Measurements from ENCODE around the gene GATA6. TPM values are rescaled to one million over a fixed set of nuclear protein-coding genes. Genes with fewer than 3 reads are reported as not detected.

Gene GATA6
- polyA plus RNA-seq, 1 of the 3 experiments (the other 2 are of a cell fraction), result not detected

- Histone ChIP-seq H3K27ac (ENCODE audit: low read depth in 2 of 2, low read length in 1 of 2) (no peak overlapping the region), H3K9me2 (no peaks in the 10 kb centered on the region), H4K20me1 (ENCODE audit: insufficient read depth) (no peaks in the 10 kb centered on the region), H3K4me2 (no peak overlapping the region), H3K79me2 (ENCODE audit: insufficient read depth) (no peaks in the 10 kb centered on the region), H3K9me3 (no peaks in the 10 kb centered on the region), H3K9ac (no peak overlapping the region), H2AFZ (ENCODE audit: low read depth) (no peak overlapping the region), H3F3A (replicated peaks; ENCODE audit: insufficient read depth) (no peaks in the 10 kb centered on the region), H3K4me1 (ENCODE audit: control insufficient read depth in 1 of 2, insufficient read depth in 2 of 2, low read depth in 1 of 2, low read length in 1 of 2) (no peaks in the 10 kb centered on the region), H3K4me3 (ENCODE audit: low read depth in 2 of 2, low read length in 1 of 2) (no peak overlapping the region), H3K36me3 (replicated peaks in 1 of 2; ENCODE audit: control insufficient read depth in 1 of 2, insufficient read depth in 2 of 2, low read length in 1 of 2) (no peaks in the 10 kb centered on the region), H3K27me3 (ENCODE audit: insufficient read depth) (peaks cover 64% of the 10 kb centered on the region)
- DNase-seq, result no peak
- POLR2A ChIA-PET, result no interaction called here
- TF ChIP-seq USF1 (IDR thresholded peaks at IDR 0.05; ENCODE audit: borderline replicate concordance, low read depth), result no peak
- TF ChIP-seq JUND (IDR thresholded peaks at IDR 0.05), result no peak
- TF ChIP-seq CTCF (IDR thresholded peaks at IDR 0.05), result no peak
- no peak for TF ChIP-seq MXI1 (IDR thresholded peaks at IDR 0.05; ENCODE audit: low read depth, low read length)
- TF ChIP-seq RXRA (IDR thresholded peaks at IDR 0.05; ENCODE audit: borderline replicate concordance, low read depth), result no peak
- no peak for TF ChIP-seq FOSL2 (IDR thresholded peaks at IDR 0.05; ENCODE audit: borderline replicate concordance, low read depth)
- no peak for TF ChIP-seq SMC3 (IDR thresholded peaks at IDR 0.05; ENCODE audit: low read depth, low read length)
- CTCF ChIA-PET, result no interaction called here
- 10% methylated on average over 4 of the region's 4 CpGs for WGBS (ENCODE audit: low lambda C conversion rate)
Observed at GRCh38 chr18:22191923-22192322, 22.5 kb downstream of the GATA6 start.

- H2AFZ ChIP-seq (ENCODE audit: low read depth), result no peak overlapping the region
- H4K20me1 ChIP-seq (ENCODE audit: insufficient read depth), result no peaks in the 10 kb centered on the region
- no peaks in the 10 kb centered on the region for H3K36me3 ChIP-seq (replicated peaks in 1 of 2; ENCODE audit: control insufficient read depth in 1 of 2, insufficient read depth in 2 of 2, low read length in 1 of 2)
- no peak overlapping the region for H3K4me2 ChIP-seq
- H3K27ac ChIP-seq (ENCODE audit: low read depth in 2 of 2, low read length in 1 of 2), result no peak overlapping the region
- ChIA-PET POLR2A (no interaction called here), CTCF (no interaction called here)
- H3K27me3 ChIP-seq (ENCODE audit: insufficient read depth), result peaks cover 73% of the 10 kb centered on the region
- no peaks in the 10 kb centered on the region for H3K9me2 ChIP-seq
- no peak overlapping the region for H3K9ac ChIP-seq
- WGBS (ENCODE audit: low lambda C conversion rate), result 14% methylated on average over 9 of the region's 9 CpGs
- no peaks in the 10 kb centered on the region for H3K9me3 ChIP-seq
- no peaks in the 10 kb centered on the region for H3K4me1 ChIP-seq (ENCODE audit: control insufficient read depth in 1 of 2, insufficient read depth in 2 of 2, low read depth in 1 of 2, low read length in 1 of 2)
- DNase-seq, result no peak
- H3K4me3 ChIP-seq (ENCODE audit: low read depth in 2 of 2, low read length in 1 of 2), result no peak overlapping the region
- H3K79me2 ChIP-seq (ENCODE audit: insufficient read depth), result no peaks in the 10 kb centered on the region
- H3F3A ChIP-seq (replicated peaks; ENCODE audit: insufficient read depth), result no peaks in the 10 kb centered on the region
- TF ChIP-seq RXRA (IDR thresholded peaks at IDR 0.05; ENCODE audit: borderline replicate concordance, low read depth) (no peak), ZBTB33 (IDR thresholded peaks at IDR 0.05; ENCODE audit: borderline replicate concordance, low read depth) (no peak), FOXM1 (IDR thresholded peaks at IDR 0.05; ENCODE audit: low read depth) (no peak), GABPA (IDR thresholded peaks at IDR 0.05; ENCODE audit: low read depth) (no peak), USF2 (IDR thresholded peaks at IDR 0.05; ENCODE audit: borderline replicate concordance, low read depth, low read length) (no peak), NFIC (IDR thresholded peaks at IDR 0.05; ENCODE audit: borderline replicate concordance) (no peak), JUND (IDR thresholded peaks at IDR 0.05) (no peak), PBX3 (IDR thresholded peaks at IDR 0.05) (no peak), SIN3A (IDR thresholded peaks at IDR 0.05; ENCODE audit: borderline replicate concordance, low read depth, low read length) (no peak), FOXJ3 (CRISPR knock-in tag; IDR thresholded peaks at IDR 0.05) (no peak), CHD2 (IDR thresholded peaks at IDR 0.05; ENCODE audit: low read length, partially characterized antibody) (no peak), GATA2 (CRISPR knock-in tag; IDR thresholded peaks at IDR 0.05) (no peak), RFX5 (IDR thresholded peaks at IDR 0.05; ENCODE audit: low read length) (no peak), ELF1 (IDR thresholded peaks at IDR 0.05) (no peak), FOSL2 (IDR thresholded peaks at IDR 0.05; ENCODE audit: borderline replicate concordance, low read depth) (no peak), TAF1 (IDR thresholded peaks at IDR 0.05; ENCODE audit: borderline replicate concordance, low read depth, low read length) (no peak), MAX (IDR thresholded peaks at IDR 0.05; ENCODE audit: low read depth) (no peak), NRF1 (IDR thresholded peaks at IDR 0.05; ENCODE audit: low read depth, low read length) (no peak)
Observed at GRCh38 chr18:22193466-22193865, 24.1 kb downstream of the GATA6 start.

Data from SK-N-SH (cell line).